DMS114 treated with DMSO at 0.1 percent for 48 hours (cell line): ENCODE data around the gene ZCCHC14.

Experiments used
- DNase-seq: peaks from one replicate; lab custom pipeline; 2025; ENCODE audit not compliant: unreplicated experiment; lab: John Stamatoyannopoulos, UW

The ZCCHC14 gene

GRCh38 chr16:87492721-87493607 is at the start of gene ZCCHC14:
Gene ZCCHC14 (minus strand): TSS chr16:87493024. CDS start chr16:87492238, 786 bp downstream.
- peak; percentile 92 for DNase-seq

- DNase-seq: no peak
Observed at GRCh38 chr16:87541872-87542234, 49.0 kb upstream of the ZCCHC14 start.

- no peak for DNase-seq
Observed at GRCh38 chr16:87541147-87541871, 48.5 kb upstream of the ZCCHC14 start.

- no peak for DNase-seq
Observed at GRCh38 chr16:87540897-87541146, 48.0 kb upstream of the ZCCHC14 start.

- no peak for DNase-seq
Observed at GRCh38 chr16:87540072-87540896, 47.5 kb upstream of the ZCCHC14 start.

GRCh38 chr16:87539113-87539512 is 46.3 kb upstream of the ZCCHC14 start:
- DNase-seq: no peak

- no peak for DNase-seq
Observed at GRCh38 chr16:87538594-87538993, 45.8 kb upstream of the ZCCHC14 start.

GRCh38 chr16:87538160-87538559 is 45.3 kb upstream of the ZCCHC14 start:
- no peak for DNase-seq

- DNase-seq: no peak
Observed at GRCh38 chr16:87536795-87537142, 43.9 kb upstream of the ZCCHC14 start.

- DNase-seq: no peak
Observed at GRCh38 chr16:87535855-87536794, 43.3 kb upstream of the ZCCHC14 start.

GRCh38 chr16:87535457-87535854 is 42.6 kb upstream of the ZCCHC14 start:
- no peak for DNase-seq

- DNase-seq: no peak
Observed at GRCh38 chr16:87534751-87535150, 41.9 kb upstream of the ZCCHC14 start.

- DNase-seq: no peak
Observed at GRCh38 chr16:87534030-87534653, 41.3 kb upstream of the ZCCHC14 start.

GRCh38 chr16:87533061-87533460 is 40.2 kb upstream of the ZCCHC14 start:
- DNase-seq: no peak

- no peak for DNase-seq
Observed at GRCh38 chr16:87531418-87531817, 38.6 kb upstream of the ZCCHC14 start.

GRCh38 chr16:87528690-87529579 is 36.1 kb upstream of the ZCCHC14 start:
- no peak for DNase-seq

GRCh38 chr16:87527055-87527724 is 34.4 kb upstream of the ZCCHC14 start:
- no peak for DNase-seq

GRCh38 chr16:87526238-87526947 is 33.6 kb upstream of the ZCCHC14 start:
- no peak for DNase-seq
